ENCODE results near the gene GRIP1. TPM values are rescaled to one million over a fixed set of nuclear protein-coding genes. Genes with fewer than 3 reads are reported as not detected.

The GRIP1 gene
- total and polyA plus RNA-seq, 2 donors (not counting 3 experiments of a cell fraction or from before 2014, with no cell fraction given), result 0.04 to 0.69 TPM

GRCh38 chr12:66312189-66312588, 366.7 kb downstream of the GRIP1 start:
- no peak overlapping the region for H3K4me3 ChIP-seq (replicated peaks in 1 of 3; ENCODE audit: insufficient read depth in 1 of 3, low read depth in 1 of 3, low read length in 3 of 3)
- no peak overlapping the region for H3K4me2 ChIP-seq (ENCODE audit: insufficient read depth, low read length)
- FAIRE-seq, result no peak
- H3K9me1 ChIP-seq (replicated peaks; ENCODE audit: control insufficient read depth, extremely low read depth, insufficient read depth, low read length), result no peaks in the 10 kb centered on the region
- no peak overlapping the region for H2AFZ ChIP-seq (ENCODE audit: low read depth, low read length)
- H3K27ac ChIP-seq (ENCODE audit: insufficient read depth, low read depth, low read length), result no peak overlapping the region
- no TSS peak for BruUV-seq (replicated peaks)
- H3K27me3 ChIP-seq (ENCODE audit: control insufficient read depth in 2 of 2, insufficient read depth in 2 of 2, low read length in 2 of 2), result no peaks in the 10 kb centered on the region
- DNase-seq (ENCODE audit: low read depth, low spot score), result no peak
- no peaks in the 10 kb centered on the region for H3K79me2 ChIP-seq (ENCODE audit: control insufficient read depth, insufficient read depth, low read length)
- dilution Hi-C loops (cut with MboI; ENCODE audit: extremely low pct_ligation_motif_present, low sequenced_read_pairs), result no loop called here
- intact Hi-C loops (cut with micrococcal nuclease), result no loop called here
- no peaks in the 10 kb centered on the region for H3K9me3 ChIP-seq (replicated peaks; ENCODE audit: control insufficient read depth, insufficient read depth, low read length)
- H3K9ac ChIP-seq (replicated peaks; ENCODE audit: extremely low read depth, insufficient read depth, low read length), result no peak overlapping the region
- H4K20me1 ChIP-seq (replicated peaks; ENCODE audit: control insufficient read depth, extremely low read depth, insufficient read depth, low read length), result no peaks in the 10 kb centered on the region
- ChIA-PET CTCF (no interaction called here), POLR2A (no interaction called here)
- no peaks in the 10 kb centered on the region for H3K4me1 ChIP-seq (ENCODE audit: control insufficient read depth, extremely low read depth, insufficient read depth, low read length)
- peaks cover 0 to 3% of the 10 kb centered on the region in 2 experiments for H3K36me3 ChIP-seq (ENCODE audit: control insufficient read depth in 2 of 2, extremely low read depth in 1 of 2, insufficient read depth in 2 of 2, low read length in 2 of 2)
- TF ChIP-seq POLR2A (IDR thresholded peaks at IDR 0.05; ENCODE audit: low read depth, low read length), result no peak
- no peak for TF ChIP-seq GATA2 (IDR thresholded peaks at IDR 0.05; ENCODE audit: insufficient read depth, insufficient read length, low read depth, low read length)
- TF ChIP-seq POLR2AphosphoS5 (IDR thresholded peaks at IDR 0.05; ENCODE audit: insufficient read depth, low read depth, low read length), result no peak
- no peak for TF ChIP-seq EZH2 (IDR thresholded peaks at IDR 0.05; ENCODE audit: borderline replicate concordance, low read depth, low read length, severe bottlenecking)
- TF ChIP-seq FOS (IDR thresholded peaks at IDR 0.05; ENCODE audit: borderline replicate concordance, insufficient read depth, low read length), result no peak
- no peak for TF ChIP-seq JUN (IDR thresholded peaks at IDR 0.05; ENCODE audit: borderline replicate concordance, insufficient read depth, insufficient read length, low read depth)
- TF ChIP-seq CTCF (IDR thresholded peaks at IDR 0.05; ENCODE audit: extremely low read depth in 1 of 2, insufficient read depth in 1 of 2, low read depth in 1 of 2, low read length in 2 of 2), result no peak
- no peak for TF ChIP-seq MYC (IDR thresholded peaks at IDR 0.05; ENCODE audit: low read depth, low read length)
- no peak for TF ChIP-seq MAX (IDR thresholded peaks at IDR 0.05; ENCODE audit: insufficient read depth, insufficient read length)

All from endothelial cell of umbilical vein (primary cell).